Cardiac muscle cell (in vitro differentiated cells and primary cell): Measurements from ENCODE around the gene TRMT1. TPM values are rescaled to one million over a fixed set of nuclear protein-coding genes. Genes with fewer than 3 reads are reported as not detected.

Source experiments
- DNase-seq, 2 donors: peaks; one replicate each; pipeline versions ENCODE4 v3.0.0 to v3.0.0-alpha.2; 2010 to 2017; ENCODE audit warnings: low read depth in 1 of 2, low spot score in 1 of 2
- H3K27ac ChIP-seq: fragments of 200-600 bp; sonication (generic); 2 replicates; pipeline ENCODE4 v1.5.1; 2016
- H3K27me3 ChIP-seq: fragments of 200-600 bp; sonication (generic); 2 replicates; pipeline ENCODE4 v1.6.0; 2016; ENCODE audit warnings: control low read depth
- H3K36me3 ChIP-seq: fragments of 200-600 bp; sonication (generic); 2 replicates; pipeline ENCODE4 v1.5.1; 2016; ENCODE audit warnings: control low read depth
- H3K4me1 ChIP-seq: fragments of 200-600 bp; sonication (generic); 2 replicates; pipeline ENCODE4 v1.8.1; 2017; ENCODE audit warnings: low read depth, mild to moderate bottlenecking, mixed run types
- H3K4me3 ChIP-seq: fragments of 200-600 bp; sonication (generic); 2 replicates; pipeline ENCODE4 v1.5.1; 2016; ENCODE audit warnings: mild to moderate bottlenecking
- H3K9me3 ChIP-seq: fragments of 200-600 bp; sonication (generic); 2 replicates; pipeline ENCODE4 v1.5.1; 2017; ENCODE audit warnings: low read depth, mild to moderate bottlenecking, control low read depth
- polyA plus RNA-seq: library from polyadenylated mRNA; unstranded; fragments of >200 nt; fragmentation: Nextera tagmentation; extraction: Ambion mirVana; gene quantifications from 2 replicates; pipeline ENCODE4 v1.2.1, GENCODE V29; 2016
- total RNA-seq: library from RNA; depleted of rRNA; stranded (reverse); fragments of >200 nt; gene quantifications from 2 replicates; pipeline ENCODE4 v1.2.3, GENCODE V29; 2016
- TF ChIP-seq, protein P1 (sequence below): IDR thresholded peaks from 2 replicates; pipeline ENCODE4 v1.5.1; 2012; ENCODE audit warnings: low read depth, mild to moderate bottlenecking, low read length

The TRMT1 gene
- total and polyA plus RNA-seq, 2 experiments from 2014 or later = 48.5 to 56.0 TPM

DNA sequence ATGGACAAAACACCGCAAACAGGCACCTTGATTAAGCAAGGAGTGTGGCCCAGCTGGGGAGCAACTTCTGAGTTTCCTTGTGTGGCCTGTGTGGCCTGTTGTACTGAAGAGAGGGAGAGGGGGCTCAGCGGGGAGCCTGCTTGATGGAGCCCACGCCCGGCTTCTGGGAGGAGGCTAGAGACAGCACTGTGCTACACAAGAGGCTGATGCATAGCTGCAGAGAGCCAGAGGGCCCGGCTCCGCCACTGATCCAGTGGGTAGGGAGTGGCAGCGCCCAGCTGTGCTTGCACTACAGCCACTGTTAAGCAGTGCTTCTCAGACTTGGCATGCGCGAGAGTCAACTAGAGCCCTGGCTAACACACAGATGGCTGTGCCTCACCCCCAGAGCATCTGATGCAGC, 32.9 kb downstream of the TRMT1 start:
- Histone ChIP-seq H3K27me3 (peaks cover 30% of the 10 kb centered on the region), H3K36me3 (no peaks in the 10 kb centered on the region), H3K4me3 (no peak overlapping the region), H3K9me3 (no peaks in the 10 kb centered on the region), H3K27ac (no peak overlapping the region), H3K4me1 (no peaks in the 10 kb centered on the region)
- TF ChIP-seq, protein P1, sequence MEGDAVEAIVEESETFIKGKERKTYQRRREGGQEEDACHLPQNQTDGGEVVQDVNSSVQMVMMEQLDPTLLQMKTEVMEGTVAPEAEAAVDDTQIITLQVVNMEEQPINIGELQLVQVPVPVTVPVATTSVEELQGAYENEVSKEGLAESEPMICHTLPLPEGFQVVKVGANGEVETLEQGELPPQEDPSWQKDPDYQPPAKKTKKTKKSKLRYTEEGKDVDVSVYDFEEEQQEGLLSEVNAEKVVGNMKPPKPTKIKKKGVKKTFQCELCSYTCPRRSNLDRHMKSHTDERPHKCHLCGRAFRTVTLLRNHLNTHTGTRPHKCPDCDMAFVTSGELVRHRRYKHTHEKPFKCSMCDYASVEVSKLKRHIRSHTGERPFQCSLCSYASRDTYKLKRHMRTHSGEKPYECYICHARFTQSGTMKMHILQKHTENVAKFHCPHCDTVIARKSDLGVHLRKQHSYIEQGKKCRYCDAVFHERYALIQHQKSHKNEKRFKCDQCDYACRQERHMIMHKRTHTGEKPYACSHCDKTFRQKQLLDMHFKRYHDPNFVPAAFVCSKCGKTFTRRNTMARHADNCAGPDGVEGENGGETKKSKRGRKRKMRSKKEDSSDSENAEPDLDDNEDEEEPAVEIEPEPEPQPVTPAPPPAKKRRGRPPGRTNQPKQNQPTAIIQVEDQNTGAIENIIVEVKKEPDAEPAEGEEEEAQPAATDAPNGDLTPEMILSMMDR = no peak
- DNase-seq = no peak

DNA sequence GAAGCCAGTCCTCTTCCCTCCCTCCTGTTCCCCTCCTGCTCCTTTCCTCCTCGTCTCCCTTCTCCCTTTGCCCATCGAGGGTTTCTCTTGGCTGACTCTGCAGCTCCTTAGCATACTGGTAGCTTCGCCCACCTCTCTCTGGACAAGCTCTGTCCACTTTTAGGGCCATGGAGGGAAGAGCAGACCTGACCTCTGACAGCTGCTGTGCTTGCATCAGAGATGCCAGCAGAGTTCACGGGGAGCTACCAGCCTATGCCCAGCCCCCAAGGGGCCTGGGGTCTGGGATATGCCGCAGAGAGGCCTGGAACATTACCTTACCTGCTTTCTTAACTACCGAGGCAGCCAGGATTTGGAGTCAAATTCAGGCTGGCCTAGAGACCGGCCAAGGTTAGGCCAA, 33.5 kb downstream of the TRMT1 start:
- Histone ChIP-seq H3K4me1 (no peaks in the 10 kb centered on the region), H3K4me3 (no peak overlapping the region), H3K36me3 (no peaks in the 10 kb centered on the region), H3K9me3 (no peaks in the 10 kb centered on the region), H3K27ac (no peak overlapping the region), H3K27me3 (peaks cover 25% of the 10 kb centered on the region)
- no peak for DNase-seq
- TF ChIP-seq, protein P1 = no peak

DNA sequence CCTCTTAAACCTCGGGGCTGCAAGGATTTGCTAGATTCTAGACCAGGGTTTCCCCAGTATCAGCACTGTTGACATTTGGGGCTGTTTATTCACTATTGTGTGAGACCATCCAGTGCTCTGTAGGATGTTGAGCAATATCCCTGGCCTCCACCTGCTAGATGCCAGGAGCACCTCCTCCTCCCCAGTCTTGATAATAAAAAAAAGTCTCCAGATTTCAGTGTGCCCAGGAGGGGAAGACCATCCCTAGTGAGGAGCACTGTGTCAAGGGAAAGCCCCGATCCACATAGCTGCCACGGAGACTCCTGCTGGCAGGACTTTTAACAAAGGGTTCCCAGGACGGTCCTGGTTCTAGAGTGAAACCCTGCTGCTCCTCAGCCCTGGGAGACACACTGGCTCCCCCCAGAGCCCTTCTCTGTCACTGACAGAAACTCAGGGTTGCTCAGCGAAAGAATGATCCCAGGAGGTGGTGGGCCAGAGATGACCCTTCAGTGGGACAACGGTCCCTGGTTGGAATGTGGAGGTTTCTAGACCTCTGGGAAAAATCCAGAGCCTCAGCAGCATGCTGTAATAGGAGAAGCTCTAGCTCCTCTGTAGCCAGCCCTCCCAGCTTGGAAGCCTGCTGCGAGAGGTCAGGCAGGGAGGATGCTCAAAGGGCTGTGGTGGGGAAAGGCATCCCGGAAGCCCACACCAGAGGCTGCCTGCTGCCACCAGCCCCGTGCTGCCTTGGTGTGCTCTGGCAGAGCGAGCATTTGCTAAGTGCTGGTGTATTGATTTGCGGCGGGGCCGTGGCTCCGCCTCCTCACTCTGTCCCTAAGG, 34.1 kb downstream of the TRMT1 start:
- DNase-seq = peak; percentile 41 to 48
- Histone ChIP-seq H3K9me3 (no peaks in the 10 kb centered on the region), H3K36me3 (no peaks in the 10 kb centered on the region), H3K27ac (no peak overlapping the region), H3K27me3 (peaks cover 23% of the 10 kb centered on the region), H3K4me3 (no peak overlapping the region), H3K4me1 (peaks cover 2% of the 10 kb centered on the region)
- TF ChIP-seq, protein P1 = peak; percentile 33

- no peaks in the 10 kb centered on the region for H3K36me3 ChIP-seq
- H3K27me3 ChIP-seq = peaks cover 22% of the 10 kb centered on the region
- DNase-seq = peak in 1 of 2 donors; percentile 61
- peaks cover 5% of the 10 kb centered on the region for H3K4me1 ChIP-seq
- TF ChIP-seq, protein P1 = no peak
- no peak overlapping the region for H3K4me3 ChIP-seq
- no peaks in the 10 kb centered on the region for H3K9me3 ChIP-seq
- H3K27ac ChIP-seq = no peak overlapping the region
Observed at GRCh38 chr19:13079542-13079986, 37.0 kb downstream of the TRMT1 start.

GRCh38 chr19:13078897-13079541, 37.5 kb downstream of the TRMT1 start:
- Histone ChIP-seq H3K4me3 (no peak overlapping the region), H3K27ac (no peak overlapping the region), H3K4me1 (peaks cover 5% of the 10 kb centered on the region), H3K36me3 (no peaks in the 10 kb centered on the region), H3K27me3 (peaks cover 25% of the 10 kb centered on the region), H3K9me3 (no peaks in the 10 kb centered on the region)
- TF ChIP-seq, protein P1 = no peak
- no peak for DNase-seq
